GM19397 (cell line): ENCODE data around the gene CHST3.
"Not testable (repeated sequence)": the region's sequence is repeated elsewhere in the genome, so short reads cannot be mapped to it uniquely, and the experiment has no call there.

ENCODE experiments used
- ATAC-seq: cut with Tn5 transposase; IDR thresholded peaks from one replicate; pipeline ENCODE4 v1.9.1; 2021; ENCODE audit warnings: mild to moderate bottlenecking, moderate library complexity; ENCODE audit not compliant: unreplicated experiment

Gene CHST3

DNA sequence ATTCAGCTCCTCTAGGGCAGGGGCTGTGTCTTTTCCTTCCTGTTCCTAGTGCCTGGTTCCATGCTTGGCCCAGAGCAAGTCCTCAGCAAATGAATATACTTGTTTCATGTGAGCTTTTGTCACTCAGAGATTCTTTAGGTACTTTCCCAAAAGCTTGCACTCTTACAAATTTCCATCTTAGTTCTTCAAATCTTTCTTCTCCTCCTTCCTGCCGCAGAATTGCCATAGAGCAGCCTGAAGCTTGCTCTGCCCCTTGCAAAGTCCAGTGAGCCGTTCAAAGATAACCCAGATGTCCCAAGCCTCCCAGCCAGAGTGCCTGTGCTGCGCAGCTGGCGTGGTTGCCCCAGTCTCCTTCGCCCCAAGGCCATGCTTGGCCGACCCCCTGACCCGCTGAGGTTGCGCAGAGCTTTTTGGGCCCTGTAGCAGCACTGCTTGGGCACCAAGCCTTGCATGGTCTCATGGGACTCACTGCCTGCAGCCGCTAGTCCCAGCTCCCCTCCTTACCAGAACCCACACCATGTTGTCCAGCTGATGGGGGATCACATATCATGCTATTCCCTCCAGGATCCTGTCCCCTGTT lies 20.7 kb downstream of the CHST3 start:
- ATAC-seq: no peak

DNA sequence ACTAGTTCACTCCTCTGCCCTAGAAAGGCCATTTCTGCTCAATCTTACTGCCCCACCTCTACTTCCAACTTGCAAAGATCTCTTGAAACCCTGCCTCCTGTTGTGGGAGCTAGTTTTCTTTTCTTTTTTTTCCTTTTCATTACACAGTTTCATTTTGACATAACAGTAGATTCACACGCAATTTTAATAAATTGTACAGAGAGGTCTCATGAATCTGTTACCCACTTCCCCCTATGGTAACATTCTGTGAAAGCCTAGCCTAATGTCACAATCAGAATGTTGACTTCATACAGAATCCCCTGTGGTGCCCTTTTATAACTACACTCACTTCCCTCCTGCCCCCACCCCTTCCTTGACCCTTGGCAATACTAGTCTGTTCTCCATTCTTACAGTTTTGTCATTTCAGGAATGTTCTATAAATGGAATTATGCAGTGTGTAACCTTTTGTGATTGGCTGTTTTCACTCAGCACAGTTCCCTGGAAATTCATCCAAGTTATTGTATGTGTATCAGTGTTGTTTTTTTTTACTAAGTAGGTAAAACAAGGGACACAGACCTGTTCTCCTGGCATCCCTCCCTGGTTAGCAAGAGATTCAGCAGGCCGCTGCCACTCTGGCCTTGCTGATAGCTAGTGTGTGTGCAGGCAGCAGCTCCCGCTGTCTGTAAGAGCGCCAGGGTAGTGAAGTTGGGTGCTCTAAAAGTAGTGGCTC lies 21.5 kb downstream of the CHST3 start:
- no peak for ATAC-seq

DNA sequence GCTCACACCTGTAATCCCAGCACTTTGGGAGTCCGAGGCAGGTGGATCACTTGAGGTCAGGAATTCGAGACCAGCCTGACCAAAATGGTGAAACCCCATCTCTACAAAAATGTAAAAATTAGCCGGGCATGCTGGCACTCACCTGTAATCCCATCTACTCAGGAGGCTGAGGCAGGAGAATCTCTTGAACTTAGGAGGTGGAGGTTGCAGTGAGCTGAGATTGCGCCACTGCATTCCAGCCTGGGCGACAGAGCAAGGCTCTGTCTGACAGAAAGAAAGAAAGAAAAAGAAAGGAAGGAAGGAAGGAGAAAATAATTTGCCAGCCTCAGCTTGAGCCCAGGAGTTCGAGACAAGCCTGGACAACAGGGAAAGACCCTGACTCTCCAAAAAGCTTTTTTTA lies 24.7 kb downstream of the CHST3 start:
- not testable (repeated sequence) for ATAC-seq

DNA sequence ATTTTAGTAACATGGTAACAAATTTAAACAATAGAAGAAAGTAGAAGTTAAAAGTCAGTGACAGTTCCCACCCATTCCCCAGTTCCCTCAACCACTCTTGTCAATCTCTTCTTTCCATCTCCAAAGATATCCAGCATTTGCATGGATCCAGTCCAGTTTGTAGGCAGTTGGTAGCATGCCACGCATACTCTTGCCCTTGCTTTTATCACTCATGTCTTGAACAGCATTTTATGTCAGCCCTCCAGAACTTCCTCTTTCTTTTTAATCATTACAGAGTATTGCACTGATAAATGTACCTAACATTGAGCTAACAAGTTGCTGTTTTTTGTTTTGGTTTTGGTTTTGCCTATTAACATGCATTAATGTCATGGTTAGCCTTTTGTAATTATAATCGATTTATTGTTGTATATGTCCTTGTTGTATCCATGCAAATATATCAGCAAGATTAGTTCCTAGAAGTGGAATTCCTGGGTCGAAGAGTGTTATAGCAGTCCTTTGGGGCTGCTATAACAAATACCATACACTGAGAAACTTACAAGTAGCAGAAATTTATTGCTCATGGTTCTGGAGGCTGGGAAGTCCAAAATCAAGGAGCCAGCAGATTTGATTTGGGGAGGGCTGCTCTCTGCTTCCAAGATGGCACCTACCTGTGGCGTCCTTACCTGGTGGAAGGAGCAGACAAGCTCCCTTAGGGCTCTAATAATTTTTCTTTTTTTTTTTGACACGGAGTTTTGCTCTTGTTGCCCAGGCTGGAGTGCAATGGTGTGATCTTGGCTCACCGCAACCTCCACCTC lies 25.7 kb downstream of the CHST3 start:
- no peak for ATAC-seq

DNA sequence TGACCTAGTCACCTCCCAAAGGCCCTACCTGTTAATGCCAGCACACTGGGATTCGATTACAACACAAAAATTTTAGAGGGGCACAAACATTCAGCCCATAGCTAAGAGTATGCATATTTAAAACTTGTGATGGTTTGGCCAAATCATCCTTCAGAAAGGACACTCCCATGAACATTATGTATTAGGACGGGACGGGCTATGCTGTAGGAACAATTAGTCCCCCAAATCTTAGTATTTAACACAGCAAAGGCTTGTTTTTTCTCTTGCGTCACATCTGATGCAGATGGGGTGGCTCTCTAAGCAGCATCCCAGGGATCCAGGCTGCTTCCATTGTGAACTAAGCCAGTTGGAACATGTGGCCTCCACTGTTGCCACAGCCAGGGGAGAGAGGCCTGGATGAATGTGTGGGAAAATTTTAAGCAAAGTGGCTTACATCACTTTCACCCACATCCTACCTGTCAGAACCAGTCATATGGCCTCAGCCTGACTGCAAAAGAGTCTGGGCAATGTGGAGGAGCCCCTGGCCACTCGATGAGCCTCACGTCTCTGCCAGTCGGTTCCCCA lies 26.6 kb downstream of the CHST3 start:
- no peak for ATAC-seq

- ATAC-seq: no peak
Measured at GRCh38 chr10:71995449-71995848, 31.3 kb downstream of the CHST3 start.

DNA sequence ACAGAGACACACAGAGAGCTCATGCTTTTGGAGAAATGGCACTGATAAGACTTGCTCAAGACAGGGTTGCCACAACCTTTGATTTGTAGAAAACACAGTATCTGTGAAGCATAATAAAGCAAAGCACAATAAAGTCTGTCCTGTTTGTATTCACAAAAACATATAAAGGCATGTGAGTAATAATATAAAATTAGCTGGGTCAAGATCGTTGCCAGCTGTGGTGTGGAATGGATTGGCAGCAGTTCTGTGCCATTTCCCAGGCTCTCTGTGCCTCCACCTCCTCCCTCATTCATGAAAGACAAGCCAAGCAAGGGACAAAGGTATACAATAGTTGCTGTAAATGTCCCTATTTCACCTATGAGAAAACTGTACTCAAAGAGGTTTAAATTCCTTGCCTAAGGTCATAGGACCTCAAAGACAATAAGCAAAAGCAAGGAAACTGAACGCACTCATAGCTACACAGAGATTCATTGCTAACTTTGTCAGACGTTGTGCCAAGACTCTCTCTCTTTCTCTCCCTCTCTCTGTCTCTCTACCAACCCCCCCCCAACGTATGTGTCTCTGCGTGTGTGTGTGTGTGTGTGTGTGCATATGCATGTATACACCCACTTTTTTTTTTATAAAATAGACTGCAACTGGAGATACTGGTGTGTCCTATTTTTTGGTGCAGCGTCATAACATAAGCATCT lies 31.8 kb downstream of the CHST3 start:
- no peak for ATAC-seq

DNA sequence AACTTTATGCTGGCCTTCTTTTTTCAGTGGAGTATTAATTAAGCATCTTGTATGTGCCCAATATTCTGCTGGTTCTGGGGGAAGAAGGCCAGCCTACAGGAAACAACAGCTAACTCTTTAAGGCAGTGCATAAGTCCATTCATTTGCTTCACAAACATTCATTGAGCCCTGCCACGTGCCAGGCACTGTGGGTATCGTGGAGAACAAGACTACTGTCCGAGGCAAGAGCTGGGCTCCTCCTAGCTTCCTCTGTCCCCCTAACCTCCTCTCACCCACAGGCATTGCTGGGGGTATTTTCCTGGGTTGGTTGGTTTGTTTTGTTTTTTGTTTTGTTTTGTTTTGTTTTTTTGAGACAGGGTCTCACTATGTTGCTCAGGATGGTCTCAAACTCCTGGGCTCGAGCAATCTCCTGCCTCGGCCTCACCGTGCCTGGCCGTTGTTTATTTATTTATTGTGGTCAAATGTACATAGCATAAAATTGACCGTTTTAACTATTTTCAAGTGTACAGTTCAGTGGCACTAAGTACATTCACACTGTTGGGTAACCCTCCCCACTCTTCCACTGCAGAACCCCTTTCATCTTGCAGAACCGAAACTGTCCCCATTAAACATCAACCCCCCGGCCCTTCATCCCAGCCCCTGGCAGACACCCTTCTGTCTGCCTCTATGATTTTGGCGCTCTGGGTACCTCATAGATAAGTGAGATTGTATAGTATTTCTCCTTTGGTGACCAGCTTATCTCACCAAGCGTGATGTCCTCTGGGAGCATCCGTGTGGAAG lies 32.6 kb downstream of the CHST3 start:
- no peak for ATAC-seq

DNA sequence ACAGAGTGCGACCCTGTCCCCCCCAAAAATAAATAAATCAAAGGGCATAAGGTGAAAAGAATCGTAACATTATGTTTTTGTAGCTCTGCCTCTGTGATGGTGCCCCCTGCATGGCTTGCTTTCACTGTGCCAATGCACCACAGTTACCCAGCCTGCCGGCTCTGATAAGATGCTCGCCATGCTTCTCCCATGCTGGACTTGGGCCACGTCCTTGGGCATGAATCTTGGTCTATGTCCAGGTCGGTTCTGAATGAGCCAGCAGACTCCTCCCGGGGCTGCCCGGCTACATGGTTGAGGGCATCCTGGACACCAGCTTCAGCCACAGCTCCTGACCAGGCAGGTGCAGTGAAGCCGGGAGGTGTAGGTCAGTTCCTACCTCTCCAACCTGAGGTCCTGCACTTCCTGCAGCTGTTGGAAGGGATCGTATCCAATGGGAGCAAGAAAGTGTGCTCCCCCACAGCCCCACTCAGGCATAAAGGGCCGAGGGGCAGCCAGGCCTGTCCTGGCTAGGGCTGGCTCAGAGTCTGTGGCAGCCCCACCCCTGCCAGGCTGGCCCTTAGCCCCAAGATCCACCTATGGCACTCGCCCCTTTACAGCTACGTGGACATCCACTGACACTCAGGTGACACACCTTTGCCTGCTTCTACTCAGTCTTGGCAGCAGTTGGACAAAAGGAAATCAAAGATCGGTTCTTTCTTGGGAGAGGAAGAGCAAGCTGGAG lies 34.1 kb downstream of the CHST3 start:
- ATAC-seq: no peak

DNA sequence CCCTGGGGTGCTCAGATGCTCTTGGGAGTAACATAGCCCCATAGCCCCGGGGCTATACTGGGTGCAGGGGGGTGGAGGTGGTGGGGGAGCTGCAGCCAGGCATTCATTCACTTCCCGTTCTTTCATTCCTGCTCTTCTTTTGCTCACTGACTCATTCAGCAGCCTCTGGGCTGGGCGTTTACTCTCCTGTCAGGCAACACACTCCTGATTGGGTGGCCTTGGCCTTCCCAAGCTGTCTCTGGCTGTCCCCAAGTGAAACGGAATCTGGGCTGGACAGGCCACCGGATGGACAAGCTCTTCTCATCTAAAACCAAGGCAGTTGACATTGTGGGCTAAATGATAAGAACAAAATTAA lies 34.6 kb downstream of the CHST3 start:
- no peak for ATAC-seq

DNA sequence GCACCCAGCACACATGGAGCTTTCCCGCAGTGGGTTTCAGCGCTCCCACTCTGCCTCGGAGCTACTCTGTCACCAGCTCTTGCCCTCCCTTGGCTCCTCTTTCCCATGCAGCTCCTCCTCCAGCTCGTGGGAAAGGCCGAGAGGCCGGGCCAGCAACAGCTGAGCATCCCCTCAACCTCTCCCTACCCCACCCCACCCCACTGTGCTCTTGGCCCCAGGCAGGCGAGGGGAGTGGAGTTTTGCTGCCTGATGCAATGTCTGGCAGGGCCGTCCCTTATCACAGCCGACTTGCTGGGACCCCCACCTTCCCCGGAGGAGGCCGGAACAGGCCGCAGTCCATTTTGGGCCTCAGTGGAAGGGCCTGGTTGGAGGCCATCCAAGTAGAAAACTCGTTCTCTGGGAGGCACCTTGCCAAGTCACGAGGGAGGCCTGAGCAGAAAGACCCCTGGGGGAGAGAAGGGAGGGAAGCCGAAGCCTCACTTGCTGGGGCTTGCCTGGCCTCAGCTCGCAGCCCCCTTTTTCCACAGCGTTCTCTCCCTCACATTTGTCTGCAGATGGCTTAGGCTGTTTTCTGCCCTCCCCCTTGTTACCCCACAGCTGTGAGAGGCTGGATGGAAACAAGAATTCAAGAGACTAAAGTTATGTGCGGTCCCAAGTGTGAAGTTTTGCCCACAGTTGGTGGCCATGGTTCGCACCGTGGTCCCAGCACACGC lies 35.3 kb downstream of the CHST3 start:
- no peak for ATAC-seq

- ATAC-seq: no peak
Measured at GRCh38 chr10:72000073-72001032, 36.2 kb downstream of the CHST3 start.

DNA sequence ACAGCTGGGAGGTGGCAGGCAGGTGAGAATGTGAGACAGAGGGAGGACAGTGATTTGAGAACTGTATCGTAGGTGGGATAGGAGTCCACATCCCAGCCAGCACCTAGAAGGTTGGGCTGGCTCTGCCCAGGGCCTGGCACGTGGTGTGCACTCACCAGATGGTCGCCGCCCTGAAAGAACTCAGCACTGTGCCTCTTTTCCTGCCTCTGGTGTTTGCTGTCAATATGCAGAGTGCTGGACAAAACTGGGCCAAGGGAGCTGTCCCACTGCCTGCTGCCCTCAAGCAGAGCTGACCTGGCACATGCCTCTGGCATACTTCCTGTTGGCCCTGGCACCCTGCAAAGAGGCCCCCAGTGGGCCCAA lies 36.8 kb downstream of the CHST3 start:
- no peak for ATAC-seq

GRCh38 chr10:72002354-72003295 lies 38.4 kb downstream of the CHST3 start:
- ATAC-seq: no peak

DNA sequence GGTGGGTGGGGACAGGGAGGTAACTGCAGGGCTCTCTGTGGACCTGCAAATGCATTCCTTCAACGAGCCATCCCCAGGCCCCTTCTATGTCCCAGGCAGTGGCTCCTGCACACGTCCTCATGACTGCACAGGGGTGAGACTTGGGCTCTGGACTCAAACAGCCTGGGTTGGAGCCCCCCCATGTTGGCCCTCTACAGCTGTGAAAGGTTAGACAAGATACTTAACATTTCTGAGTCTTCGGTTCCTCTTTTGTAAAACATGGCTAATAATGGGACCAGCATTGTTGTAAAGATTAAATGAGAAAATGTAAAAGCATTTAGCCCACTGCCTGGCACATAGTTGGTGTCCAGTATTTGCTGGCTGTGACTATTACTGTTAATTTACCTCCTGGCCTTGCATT lies 41.8 kb downstream of the CHST3 start:
- ATAC-seq: no peak

DNA sequence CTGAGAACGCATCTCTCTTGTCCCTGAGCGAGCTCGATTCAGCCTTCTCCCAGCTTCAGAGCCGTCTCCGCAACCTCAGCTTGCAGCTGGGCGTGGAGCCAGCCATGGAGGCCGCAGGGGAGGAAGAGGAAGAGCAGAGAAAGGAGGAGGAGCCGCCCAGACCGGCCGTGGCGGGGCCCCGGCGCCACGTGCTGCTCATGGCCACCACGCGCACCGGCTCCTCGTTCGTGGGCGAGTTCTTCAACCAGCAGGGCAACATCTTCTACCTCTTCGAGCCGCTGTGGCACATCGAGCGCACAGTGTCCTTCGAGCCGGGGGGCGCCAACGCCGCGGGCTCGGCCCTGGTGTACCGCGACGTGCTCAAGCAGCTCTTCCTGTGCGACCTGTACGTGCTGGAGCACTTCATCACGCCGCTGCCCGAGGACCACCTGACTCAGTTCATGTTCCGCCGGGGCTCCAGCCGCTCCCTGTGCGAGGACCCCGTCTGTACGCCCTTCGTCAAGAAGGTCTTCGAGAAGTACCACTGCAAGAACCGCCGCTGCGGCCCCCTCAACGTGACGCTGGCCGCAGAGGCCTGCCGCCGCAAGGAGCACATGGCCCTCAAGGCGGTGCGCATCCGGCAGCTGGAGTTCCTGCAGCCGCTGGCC lies 43.2 kb downstream of the CHST3 start:
- no peak for ATAC-seq
